Heart right ventricle (tissue), 16 donors: ENCODE results near the gene DDIT4. TPM values are rescaled to one million over a fixed set of nuclear protein-coding genes. Genes with fewer than 3 reads are reported as not detected.

Experiments used
- ATAC-seq, 8 donors: fragments of 200-7000 bp; cut with Tn5 transposase; one replicate each; pipeline ENCODE4 v1.9.1; 2020; ENCODE audit warnings: mild to moderate bottlenecking in 8 of 8, moderate library complexity in 8 of 8, moderate number of reproducible peaks in 1 of 8
- DNase-seq, 2 donors: peaks; one replicate each; pipeline ENCODE4 v3.0.0-alpha.2; 2020
- H3K27ac ChIP-seq, 10 donors: fragments of 200-600 bp; sonication (generic) in 2 of 10; one replicate each; pipeline versions ENCODE4 v1.5.0 to v1.8.0; 2020 to 2022; ENCODE audit warnings: mild to moderate bottlenecking in 3 of 10
- H3K27me3 ChIP-seq, 7 donors: fragments of 200-600 bp; one replicate each; pipeline ENCODE4 v1.8.0; 2021 to 2022; ENCODE audit warnings: mild to moderate bottlenecking in 2 of 7
- H3K36me3 ChIP-seq, 9 donors: fragments of 200-600 bp; sonication (generic) in 1 of 9; one replicate each; pipeline versions ENCODE4 v1.5.0 to v1.8.0; 2020 to 2022; ENCODE audit warnings: mild to moderate bottlenecking in 2 of 9
- H3K4me1 ChIP-seq, 9 donors: fragments of 200-600 bp; sonication (generic) in 1 of 9; one replicate each; pipeline versions ENCODE4 v1.5.0 to v1.8.0; 2020 to 2022; ENCODE audit warnings: mild to moderate bottlenecking in 4 of 9
- H3K4me3 ChIP-seq, 10 donors: fragments of 200-600 bp; sonication (generic) in 2 of 10; one replicate each; pipeline versions ENCODE4 v1.5.0 to v1.8.0; 2020 to 2022; ENCODE audit warnings: mild to moderate bottlenecking in 7 of 10, moderate library complexity in 2 of 10
- H3K9me3 ChIP-seq, 11 donors: fragments of 200-600 bp in 10 of 11; sonication (generic) in 2 of 11; one replicate each; pipeline versions ENCODE4 v1.5.0 to v1.8.0; 2013 to 2022; ENCODE audit warnings: mild to moderate bottlenecking in 2 of 11, control low read depth in 1 of 11, moderate library complexity in 1 of 11
- CTCF ChIP-seq, 9 donors: fragments of 200-600 bp; sonication (generic) in 2 of 9; IDR thresholded peaks; one replicate each; pipeline versions ENCODE4 v1.5.0 to v1.8.0; 2021 to 2022; ENCODE audit warnings: antibody characterized with exemption in 9 of 9, mild to moderate bottlenecking in 5 of 9, moderate library complexity in 1 of 9
- WGBS, 2 donors: extraction: QIAGEN DNeasy Blood & Tissue Kit; methylation state at CpG; one replicate each; pipeline ENCODE4 v1.1.7; 2013; ENCODE audit warnings: inconsistent platforms in 1 of 2; 5-methylcytosine and 5-hydroxymethylcytosine counted together
- intact Hi-C, 10 donors: fragments of 100-400 bp; cut with DNase I; formaldehyde crosslinking; loops; one replicate each; pipeline versions ENCODE4 v1.11.1 to v1.14.2; 2022
- polyA plus RNA-seq, 2 donors: library from polyadenylated mRNA; stranded (reverse); fragments of 200-250 nt; gene quantifications; one replicate each; pipeline ENCODE4 v1.2.3, GENCODE V29; 2013
- total RNA-seq, 10 donors: library from RNA; stranded (reverse); fragmentation: NEBNext Ultra II Directional in 3 of 10; extraction: Animal tissue kit (Norgen Biotek cat#: 25700) in 3 of 10; gene quantifications; one replicate each; pipeline versions ENCODE4 v1.2.1 to v1.2.4, GENCODE V29; 2021 to 2023
- donor health status: Arrhythmogenic right ventricular cardiomyopathy.
- donor health status: ischemic (EF 13 %, LVEDD 7.1; RV severe dilation, severe dysfunction).
- donor health status: healthy with polysubstance abuse.
- donor health status: DM: no; HTN: yes; CAD: no.
- donor health status: DM: no; HTN: no; CAD: no.
- donor health status: ischemic (EF 25% LVEDD 6.9; RV normal size, moderate dysfunction).
- donor health status: ischemic (EF 25% LVEDD 5.7; RV mildly dilated, moderate dysfunction).
- donor health status: healthy.
- donor health status: DM: yes; HTN: yes; CAD: no.
- donor health status: Ischemic cardiomyopathy.
- donor health status: ischemic (EF 35%, LVEDD 5.7; RV mildly dilated, moderate dysfunction).
- donor health status: nonischemic (EF 11% LVEDD 7.7; RV severe dilation, severe dysfunction).
- donor health status: DM: yes; HTN: yes; CAD: no.
- donor health status: PGD.
- donor health status: ischemic (EF 29% LVEDD 5.4; RV normal size, mild dysfunction).
- donor health status: nonischemic (EF 23%, LVEDD 6.1; RV moderate dilation, normal function).

Gene DDIT4
- total and polyA plus RNA-seq, 12 donors = 13.6 to 135 (median 39.6) TPM

GRCh38 chr10:72258617-72259016, 15.1 kb upstream of the DDIT4 start:
- no peak for TF ChIP-seq CTCF (IDR thresholded peaks at IDR 0.05)
- no peaks in the 10 kb centered on the region for H3K9me3 ChIP-seq
- intact Hi-C loops = loop anchor here in 2 of 10 donors (5.0 kb wide), 2 partner anchors 59 to 69 kb away; no protein-coding TSS in a partner anchor
- no peaks in the 10 kb centered on the region for H3K27me3 ChIP-seq
- peak overlapping the region; percentile 84 to 97 (median 93) for H3K27ac ChIP-seq
- no peak overlapping the region for H3K4me3 ChIP-seq
- DNase-seq (no peak), ATAC-seq (no peak)
- peaks cover 38 to 97% (median 77%) of the 10 kb centered on the region in 9 donors for H3K4me1 ChIP-seq
- 95 to 99% methylated on average over 4 of the region's 4 CpGs for WGBS, 2 donors
- no peaks in the 10 kb centered on the region for H3K36me3 ChIP-seq

- Histone ChIP-seq H3K4me1 (peaks cover 28 to 88% (median 69%) of the 10 kb centered on the region in 9 donors), H3K4me3 (no peak overlapping the region), H3K36me3 (no peaks in the 10 kb centered on the region), H3K27me3 (no peaks in the 10 kb centered on the region), H3K27ac (peak overlapping the region; percentile 84 to 97 (median 93)), H3K9me3 (no peaks in the 10 kb centered on the region)
- TF ChIP-seq CTCF (IDR thresholded peaks at IDR 0.05) = peak in 2 of 9 donors; percentile 6 to 15
- ATAC-seq = no peak
- WGBS, 2 donors = 17 to 25% methylated on average over 5 of the region's 5 CpGs
- intact Hi-C loops = loop anchor here in 3 of 10 donors (1.0 to 5.0 kb wide), 3 partner anchors 14 to 68 kb away; partner anchors contain the start of gene DDIT4 (in 1 of the 3)
- peak in 1 of 2 donors; percentile 30 for DNase-seq
These were observed 14.1 kb upstream of the DDIT4 start for GRCh38 chr10:72259491-72260238.

GRCh38 chr10:72260239-72260975, 13.3 kb upstream of the DDIT4 start:
- Histone ChIP-seq H3K9me3 (no peaks in the 10 kb centered on the region), H3K4me3 (peak overlapping the region; percentile 18 to 61 (median 55)), H3K27ac (peak overlapping the region; percentile 84 to 97 (median 93)), H3K4me1 (peaks cover 20 to 80% (median 62%) of the 10 kb centered on the region in 9 donors), H3K36me3 (no peaks in the 10 kb centered on the region), H3K27me3 (no peaks in the 10 kb centered on the region)
- peak; percentile 88 to 95 (median 92) for ATAC-seq
- 8% methylated on average over 18 to 19 of the region's 19 CpGs for WGBS, 2 donors
- intact Hi-C loops = loop anchor here in 1 of 10 donors (1.0 kb wide), 1 partner anchor 13 kb away; the partner anchor contains the start of gene DDIT4
- TF ChIP-seq CTCF (IDR thresholded peaks at IDR 0.05) = no peak
- DNase-seq = peak; percentile 77 to 89
